Heart left ventricle (tissue), 16 donors: ENCODE results near the gene TRIM25. TPM values are rescaled to one million over a fixed set of nuclear protein-coding genes. Genes with fewer than 3 reads are reported as not detected.

ENCODE experiments used
- ATAC-seq, 4 donors: fragments of 200-7000 bp; cut with Tn5 transposase; one replicate each; pipeline ENCODE4 v1.9.1; 2020 to 2022; ENCODE audit warnings: moderate library complexity in 4 of 4, mild to moderate bottlenecking in 3 of 4, moderate number of reproducible peaks in 1 of 4
- DNase-seq, 5 donors: peaks; one replicate each; pipeline ENCODE4 v3.0.0-alpha.2; 2020
- H3K27ac ChIP-seq, 12 donors: fragments of 200-600 bp; sonication (generic) in 4 of 12; one replicate each; pipeline versions ENCODE4 v1.5.0 to v1.8.0; 2016 to 2022; ENCODE audit warnings: mild to moderate bottlenecking in 2 of 12
- H3K27me3 ChIP-seq, 9 donors: fragments of 200-600 bp; sonication (generic) in 2 of 9; one replicate each; pipeline versions ENCODE4 v1.5.1 to v1.8.0; 2016 to 2022; ENCODE audit warnings: mild to moderate bottlenecking in 3 of 9
- H3K36me3 ChIP-seq, 9 donors: fragments of 200-600 bp; sonication (generic) in 2 of 9; one replicate each; pipeline versions ENCODE4 v1.5.0 to v1.8.0; 2018 to 2022; ENCODE audit warnings: mild to moderate bottlenecking in 2 of 9
- H3K4me1 ChIP-seq, 12 donors: fragments of 200-600 bp; sonication (generic) in 4 of 12; one replicate each; pipeline versions ENCODE4 v1.5.0 to v1.8.0; 2016 to 2022; ENCODE audit warnings: mild to moderate bottlenecking in 3 of 12
- H3K4me3 ChIP-seq, 12 donors: fragments of 200-600 bp; sonication (generic) in 4 of 12; one replicate each; pipeline versions ENCODE4 v1.5.0 to v1.8.0; 2017 to 2022; ENCODE audit warnings: mild to moderate bottlenecking in 9 of 12, moderate library complexity in 4 of 12
- H3K9me3 ChIP-seq, 12 donors: fragments of 200-600 bp; sonication (generic) in 4 of 12; one replicate each; pipeline versions ENCODE4 v1.5.0 to v1.8.0; 2016 to 2022; ENCODE audit warnings: mild to moderate bottlenecking in 1 of 12
- CTCF ChIP-seq, 12 donors: fragments of 200-600 bp; sonication (generic) in 4 of 12; IDR thresholded peaks; one replicate each; pipeline versions ENCODE4 v1.5.0 to v1.8.0; 2018 to 2022; ENCODE audit warnings: antibody characterized with exemption in 12 of 12, mild to moderate bottlenecking in 5 of 12
- POLR2A ChIP-seq, 2 donors: fragments of 450-650 bp; IDR thresholded peaks; one replicate each; pipeline ENCODE4 v1.6.1; 2017; ENCODE audit warnings: antibody characterized with exemption in 2 of 2, mild to moderate bottlenecking in 2 of 2, moderate library complexity in 2 of 2
- WGBS, 4 donors: extraction: QIAGEN DNeasy Blood & Tissue Kit in 2 of 4; methylation state at CpG; one replicate each; pipeline versions ENCODE4 v1.1.5 to v1.1.7; 2013 to 2018; 5-methylcytosine and 5-hydroxymethylcytosine counted together
- intact Hi-C, 10 donors: fragments of 100-400 bp; cut with DNase I; formaldehyde crosslinking; loops; one replicate each; pipeline versions ENCODE4 v1.11.1 to v1.14.2; 2022
- polyA plus RNA-seq, 2 donors: library from polyadenylated mRNA; stranded (reverse); fragments of 200-250 nt; gene quantifications; one replicate each; pipeline ENCODE4 v1.2.3, GENCODE V29; 2013
- total RNA-seq, 9 donors: library from RNA; depleted of rRNA in 2 of 9; stranded (reverse); fragments of >200 nt in 2 of 9; fragmentation: NEBNext Ultra II Directional in 3 of 9; extraction: Animal tissue kit (Norgen Biotek cat#: 25700) in 3 of 9; gene quantifications; one replicate each; pipeline versions ENCODE4 v1.1.0 to v1.2.4, GENCODE V29; 2016 to 2023
- donor health status: ischemic (EF 13 %, LVEDD 7.1; RV severe dilation, severe dysfunction).
- donor health status: healthy with polysubstance abuse.
- donor health status: DM: no; HTN: yes; CAD: no.
- donor health status: DM: no; HTN: no; CAD: no.
- donor health status: ischemic (EF 25% LVEDD 6.9; RV normal size, moderate dysfunction).
- donor health status: ischemic (EF 25% LVEDD 5.7; RV mildly dilated, moderate dysfunction).
- donor health status: healthy.
- donor health status: DM: yes; HTN: yes; CAD: no.
- donor health status: ischemic (EF 35%, LVEDD 5.7; RV mildly dilated, moderate dysfunction).
- donor health status: nonischemic (EF 11% LVEDD 7.7; RV severe dilation, severe dysfunction).
- donor health status: DM: yes; HTN: yes; CAD: no.
- donor health status: PGD.
- donor health status: ischemic (EF 29% LVEDD 5.4; RV normal size, mild dysfunction).
- donor health status: nonischemic (EF 23%, LVEDD 6.1; RV moderate dilation, normal function).

Gene TRIM25
- total and polyA plus RNA-seq, 11 donors = 9.2 to 55.9 (median 14.9) TPM

GRCh38 chr17:56870081-56870651 lies 43.7 kb downstream of the TRIM25 start:
- 88 to 93% (median 89%) methylated on average over 4 of the region's 4 CpGs for WGBS, 4 donors
- intact Hi-C loops = loop anchor here in 1 of 10 donors (10.0 kb wide), 1 partner anchor 65 kb away; no protein-coding TSS in a partner anchor
- Histone ChIP-seq H3K9me3 (no peaks in the 10 kb centered on the region), H3K27me3 (no peaks in the 10 kb centered on the region), H3K27ac (no peak overlapping the region), H3K36me3 (peaks cover 0 to 10% (median 2%) of the 10 kb centered on the region in 9 donors), H3K4me1 (no peaks in the 10 kb centered on the region), H3K4me3 (no peak overlapping the region)
- DNase-seq (no peak), ATAC-seq (no peak)
- TF ChIP-seq POLR2A (IDR thresholded peaks at IDR 0.05) (no peak), CTCF (IDR thresholded peaks at IDR 0.05) (no peak)

- H3K27me3 ChIP-seq = no peaks in the 10 kb centered on the region
- H3K36me3 ChIP-seq = peaks cover 0 to 23% (median 7%) of the 10 kb centered on the region in 9 donors
- no peaks in the 10 kb centered on the region for H3K9me3 ChIP-seq
- ATAC-seq (no peak), DNase-seq (no peak)
- no peak for TF ChIP-seq CTCF (IDR thresholded peaks at IDR 0.05)
- TF ChIP-seq POLR2A (IDR thresholded peaks at IDR 0.05) = no peak
- intact Hi-C loops = no loop called here
- WGBS, 4 donors = 90 to 96% (median 92%) methylated on average over 3 of the region's 3 CpGs
- no peak overlapping the region for H3K27ac ChIP-seq
- no peaks in the 10 kb centered on the region for H3K4me1 ChIP-seq
- no peak overlapping the region for H3K4me3 ChIP-seq
Measured at GRCh38 chr17:56868716-56869115, 45.1 kb downstream of the TRIM25 start.

GRCh38 chr17:56867948-56868376 lies 45.9 kb downstream of the TRIM25 start:
- H3K27me3 ChIP-seq = no peaks in the 10 kb centered on the region
- no peak overlapping the region for H3K4me3 ChIP-seq
- intact Hi-C loops = no loop called here
- ATAC-seq (peak in 1 of 4 donors; percentile 30), DNase-seq (no peak)
- H3K27ac ChIP-seq = no peak overlapping the region
- H3K36me3 ChIP-seq = peaks cover 0 to 31% (median 13%) of the 10 kb centered on the region in 9 donors
- 32 to 47% (median 34%) methylated on average over 2 of the region's 2 CpGs for WGBS, 4 donors
- H3K4me1 ChIP-seq = no peaks in the 10 kb centered on the region
- TF ChIP-seq POLR2A (IDR thresholded peaks at IDR 0.05) (no peak), CTCF (IDR thresholded peaks at IDR 0.05) (no peak)
- H3K9me3 ChIP-seq = no peaks in the 10 kb centered on the region

GRCh38 chr17:56866496-56866895 lies 47.4 kb downstream of the TRIM25 start:
- 43 to 97% (median 53%) methylated on average over 3 of the region's 3 CpGs for WGBS, 4 donors
- intact Hi-C loops = no loop called here

More at GRCh38 chr17:56866496-56866895, 47.4 kb downstream of the TRIM25 start:
- H3K36me3 ChIP-seq = peaks cover 0 to 46% (median 28%) of the 10 kb centered on the region in 9 donors
- no peak overlapping the region for H3K4me3 ChIP-seq
- DNase-seq = no peak
- ATAC-seq = no peak
- H3K27me3 ChIP-seq = no peaks in the 10 kb centered on the region
- no peak overlapping the region for H3K27ac ChIP-seq
- no peaks in the 10 kb centered on the region for H3K9me3 ChIP-seq
- TF ChIP-seq CTCF (IDR thresholded peaks at IDR 0.05) = peak in 2 of 12 donors; percentile 5 to 23
- TF ChIP-seq POLR2A (IDR thresholded peaks at IDR 0.05) = no peak
- H3K4me1 ChIP-seq = no peaks in the 10 kb centered on the region
